ENCODE results near the gene ADCY3.

Gene ADCY3

DNA sequence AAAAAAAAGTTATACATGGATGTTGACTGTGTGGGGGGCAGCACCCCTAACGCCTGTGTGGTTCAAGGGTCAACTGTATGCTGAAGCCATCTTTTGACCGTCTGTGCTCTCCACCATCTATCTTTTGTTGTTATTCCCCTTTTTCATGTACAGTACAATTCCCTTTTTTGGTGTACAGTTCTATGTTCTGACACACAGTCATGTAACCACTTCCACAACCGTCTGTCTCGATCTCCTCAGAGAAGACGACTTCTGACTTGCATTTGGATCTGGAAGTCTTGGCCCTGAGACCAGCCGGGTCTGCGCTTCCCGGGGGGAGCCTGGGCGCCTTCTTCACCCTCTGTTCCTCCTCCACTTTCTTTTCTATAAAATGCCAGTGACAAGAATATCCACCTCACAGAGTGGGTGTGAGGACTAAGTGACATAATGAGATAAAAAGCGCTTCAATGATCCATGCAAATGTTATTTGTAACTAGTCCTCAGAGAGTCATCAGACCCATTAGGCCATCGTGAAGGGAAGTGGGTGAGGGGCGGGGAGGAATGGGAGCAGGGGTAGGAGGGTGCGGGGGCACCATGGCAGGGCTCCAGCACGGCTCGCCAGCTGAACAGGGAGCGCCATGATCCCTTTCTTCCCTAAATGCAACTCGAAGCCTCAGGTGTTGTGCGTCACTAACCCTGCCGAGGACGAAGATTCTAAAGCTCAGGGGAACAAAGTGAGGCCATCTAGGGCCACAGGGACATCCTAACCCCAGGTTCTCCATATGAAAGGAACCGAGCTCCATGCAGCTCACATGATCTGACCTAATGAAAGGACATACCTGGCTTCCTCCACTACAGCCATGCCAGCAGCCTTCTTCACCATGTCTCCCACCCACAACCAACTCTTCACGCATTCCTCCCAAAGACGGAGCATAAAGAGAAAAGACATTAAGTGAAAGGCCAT lies 16.6 kb downstream of the ADCY3 start:
- H3K27ac Mint-ChIP-seq = no peak overlapping the region
- TF ChIP-seq, protein P1, sequence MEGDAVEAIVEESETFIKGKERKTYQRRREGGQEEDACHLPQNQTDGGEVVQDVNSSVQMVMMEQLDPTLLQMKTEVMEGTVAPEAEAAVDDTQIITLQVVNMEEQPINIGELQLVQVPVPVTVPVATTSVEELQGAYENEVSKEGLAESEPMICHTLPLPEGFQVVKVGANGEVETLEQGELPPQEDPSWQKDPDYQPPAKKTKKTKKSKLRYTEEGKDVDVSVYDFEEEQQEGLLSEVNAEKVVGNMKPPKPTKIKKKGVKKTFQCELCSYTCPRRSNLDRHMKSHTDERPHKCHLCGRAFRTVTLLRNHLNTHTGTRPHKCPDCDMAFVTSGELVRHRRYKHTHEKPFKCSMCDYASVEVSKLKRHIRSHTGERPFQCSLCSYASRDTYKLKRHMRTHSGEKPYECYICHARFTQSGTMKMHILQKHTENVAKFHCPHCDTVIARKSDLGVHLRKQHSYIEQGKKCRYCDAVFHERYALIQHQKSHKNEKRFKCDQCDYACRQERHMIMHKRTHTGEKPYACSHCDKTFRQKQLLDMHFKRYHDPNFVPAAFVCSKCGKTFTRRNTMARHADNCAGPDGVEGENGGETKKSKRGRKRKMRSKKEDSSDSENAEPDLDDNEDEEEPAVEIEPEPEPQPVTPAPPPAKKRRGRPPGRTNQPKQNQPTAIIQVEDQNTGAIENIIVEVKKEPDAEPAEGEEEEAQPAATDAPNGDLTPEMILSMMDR (IDR thresholded peaks at IDR 0.05; ENCODE audit: unreplicated experiment in 3 of 3) = no peak
- no peaks in the 10 kb centered on the region for H3K27me3 Mint-ChIP-seq (ENCODE audit: low read depth)
- H3K9me3 Mint-ChIP-seq = no peaks in the 10 kb centered on the region
- H3K36me3 Mint-ChIP-seq (ENCODE audit: low read depth) = peaks cover 44% of the 10 kb centered on the region
- H3K4me1 Mint-ChIP-seq = no peaks in the 10 kb centered on the region
- H3K4me3 Mint-ChIP-seq = no peak overlapping the region

GRCh38 chr2:24899361-24899910 lies 20.6 kb downstream of the ADCY3 start:
- Mint-ChIP-seq H3K4me1 (no peaks in the 10 kb centered on the region), H3K4me3 (no peak overlapping the region), H3K27ac (no peak overlapping the region), H3K9me3 (peaks cover 30% of the 10 kb centered on the region), H3K27me3 (ENCODE audit: low read depth) (no peaks in the 10 kb centered on the region), H3K36me3 (ENCODE audit: low read depth) (peaks cover 74% of the 10 kb centered on the region)
- TF ChIP-seq, protein P1 (IDR thresholded peaks at IDR 0.05; ENCODE audit: unreplicated experiment in 3 of 3) = no peak

DNA sequence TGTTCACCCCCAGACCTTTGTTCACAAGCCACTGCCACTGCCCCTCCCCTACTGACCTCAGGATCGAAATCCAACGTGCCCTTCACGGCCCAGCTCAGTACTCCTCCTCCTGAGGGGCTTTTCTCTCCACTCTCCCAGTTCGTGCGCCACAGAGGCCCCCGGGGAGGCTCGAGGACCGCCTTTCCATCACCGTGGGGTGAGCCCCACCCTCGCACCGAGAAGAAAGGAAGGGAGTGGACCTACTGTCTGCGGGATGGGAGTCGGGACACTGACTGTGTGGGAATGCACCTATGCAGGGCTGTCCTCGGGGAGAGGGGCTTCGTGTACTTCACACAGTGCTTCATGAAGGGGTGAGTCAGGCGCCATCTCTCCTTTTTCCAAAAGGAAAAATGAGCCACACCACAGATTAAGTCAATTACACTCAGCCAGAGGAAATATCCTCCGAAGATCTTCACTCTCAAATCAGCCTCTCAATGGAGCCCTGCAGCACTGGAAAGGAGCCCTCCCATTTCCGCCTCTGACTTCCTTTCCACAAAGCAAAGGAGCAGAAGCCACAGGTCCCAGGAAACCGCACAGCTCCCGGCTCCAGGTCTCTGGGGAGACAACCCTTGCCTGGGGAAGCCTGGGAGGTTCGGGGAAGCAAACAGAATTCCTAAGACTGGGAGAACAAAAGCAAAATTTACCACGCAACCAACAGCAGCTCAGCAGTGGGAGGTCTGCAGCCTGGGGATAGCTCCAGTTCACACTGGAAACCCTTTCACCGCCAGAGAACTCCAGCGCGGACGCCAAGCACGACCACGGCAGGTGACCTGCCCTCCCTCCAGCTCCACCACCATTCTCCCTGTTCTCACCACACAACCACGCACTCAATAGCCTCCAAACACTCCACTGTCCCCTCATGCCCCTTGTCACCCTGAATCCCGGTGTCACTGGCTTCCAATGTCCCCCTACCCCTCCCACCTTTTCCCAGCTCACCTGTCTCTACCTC lies 21.6 kb downstream of the ADCY3 start:
- H3K4me1 Mint-ChIP-seq = no peaks in the 10 kb centered on the region
- H3K9me3 Mint-ChIP-seq = peaks cover 37% of the 10 kb centered on the region
- TF ChIP-seq, protein P1 (IDR thresholded peaks at IDR 0.05; ENCODE audit: unreplicated experiment in 3 of 3) = no peak
- no peaks in the 10 kb centered on the region for H3K27me3 Mint-ChIP-seq (ENCODE audit: low read depth)
- no peak overlapping the region for H3K4me3 Mint-ChIP-seq
- H3K27ac Mint-ChIP-seq = no peak overlapping the region
- peaks cover 75% of the 10 kb centered on the region for H3K36me3 Mint-ChIP-seq (ENCODE audit: low read depth)

DNA sequence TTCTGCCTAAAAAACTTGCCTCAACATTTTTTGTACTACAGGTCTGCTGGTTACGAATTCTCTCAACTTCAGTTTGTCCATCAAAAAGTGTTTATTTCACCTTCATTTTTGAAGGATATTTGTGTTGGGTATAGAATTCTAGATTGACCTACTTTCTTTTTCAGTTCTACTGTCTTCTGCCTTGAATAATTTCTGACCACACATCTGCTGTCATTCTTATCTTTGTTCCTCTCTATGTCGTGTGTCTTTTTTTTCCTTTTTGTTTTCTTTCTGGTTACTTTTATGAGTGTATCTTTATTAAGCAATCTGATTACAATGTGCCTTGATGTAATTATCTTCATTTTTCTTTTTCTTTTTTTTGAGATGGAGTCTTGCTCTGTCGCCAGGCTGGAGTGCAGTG lies 25.3 kb downstream of the ADCY3 start:
- no peaks in the 10 kb centered on the region for H3K27me3 Mint-ChIP-seq (ENCODE audit: low read depth)
- H3K4me3 Mint-ChIP-seq = no peak overlapping the region
- H3K36me3 Mint-ChIP-seq (ENCODE audit: low read depth) = peaks cover 64% of the 10 kb centered on the region
- no peaks in the 10 kb centered on the region for H3K4me1 Mint-ChIP-seq
- TF ChIP-seq, protein P1 (IDR thresholded peaks at IDR 0.05; ENCODE audit: unreplicated experiment in 3 of 3) = no peak
- no peak overlapping the region for H3K27ac Mint-ChIP-seq
- H3K9me3 Mint-ChIP-seq = peaks cover 43% of the 10 kb centered on the region

GRCh38 chr2:24893934-24894333 lies 26.1 kb downstream of the ADCY3 start:
- peaks cover 43% of the 10 kb centered on the region for H3K9me3 Mint-ChIP-seq
- H3K27ac Mint-ChIP-seq = no peak overlapping the region
- no peak overlapping the region for H3K4me3 Mint-ChIP-seq
- no peaks in the 10 kb centered on the region for H3K27me3 Mint-ChIP-seq (ENCODE audit: low read depth)
- peaks cover 59% of the 10 kb centered on the region for H3K36me3 Mint-ChIP-seq (ENCODE audit: low read depth)
- TF ChIP-seq, protein P1 (IDR thresholded peaks at IDR 0.05; ENCODE audit: unreplicated experiment in 3 of 3) = no peak
- H3K4me1 Mint-ChIP-seq = no peaks in the 10 kb centered on the region

All from nephron (organoid).